ENCODE results near the gene OTOF. TPM values are rescaled to one million over a fixed set of nuclear protein-coding genes. Genes with fewer than 3 reads are reported as not detected.

Gene OTOF
- total and polyA plus RNA-seq, 2 of the 13 experiments (the other 11 are each of a cell fraction or from before 2014, with no cell fraction given) = 0.04 TPM; not detected in 1

GRCh38 chr2:26483516-26483915, 5.6 kb upstream of the OTOF start:
- peaks cover 0 to 44% of the 10 kb centered on the region in 2 experiments; a peak in 3 of 5 replicates for H3K27me3 ChIP-seq (ENCODE audit: control insufficient read depth in 1 of 2, insufficient read depth in 2 of 2, low read length in 2 of 2)
- no TSS peak for BruUV-seq (replicated peaks)
- no peaks in the 10 kb centered on the region for H3K9me3 ChIP-seq (ENCODE audit: low read length)
- TF ChIP-seq CREM (IDR thresholded peaks at IDR 0.05) = no peak
- no peak for TF ChIP-seq CREM (CRISPR knock-in tag; IDR thresholded peaks at IDR 0.05)
- TF ChIP-seq EHMT2 (IDR thresholded peaks at IDR 0.05; ENCODE audit: borderline replicate concordance, low read depth, low read length) = no peak
- TF ChIP-seq, protein P1, sequence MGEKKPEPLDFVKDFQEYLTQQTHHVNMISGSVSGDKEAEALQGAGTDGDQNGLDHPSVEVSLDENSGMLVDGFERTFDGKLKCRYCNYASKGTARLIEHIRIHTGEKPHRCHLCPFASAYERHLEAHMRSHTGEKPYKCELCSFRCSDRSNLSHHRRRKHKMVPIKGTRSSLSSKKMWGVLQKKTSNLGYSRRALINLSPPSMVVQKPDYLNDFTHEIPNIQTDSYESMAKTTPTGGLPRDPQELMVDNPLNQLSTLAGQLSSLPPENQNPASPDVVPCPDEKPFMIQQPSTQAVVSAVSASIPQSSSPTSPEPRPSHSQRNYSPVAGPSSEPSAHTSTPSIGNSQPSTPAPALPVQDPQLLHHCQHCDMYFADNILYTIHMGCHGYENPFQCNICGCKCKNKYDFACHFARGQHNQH (CRISPR knock-in tag; IDR thresholded peaks at IDR 0.05) = no peak
- TF ChIP-seq ZNF234 (CRISPR knock-in tag; conservative IDR thresholded peaks at IDR 0.05) = no peak
- no peak for TF ChIP-seq YEATS4 (CRISPR knock-in tag; IDR thresholded peaks at IDR 0.05; ENCODE audit: borderline replicate concordance)
- TF ChIP-seq, protein P2, sequence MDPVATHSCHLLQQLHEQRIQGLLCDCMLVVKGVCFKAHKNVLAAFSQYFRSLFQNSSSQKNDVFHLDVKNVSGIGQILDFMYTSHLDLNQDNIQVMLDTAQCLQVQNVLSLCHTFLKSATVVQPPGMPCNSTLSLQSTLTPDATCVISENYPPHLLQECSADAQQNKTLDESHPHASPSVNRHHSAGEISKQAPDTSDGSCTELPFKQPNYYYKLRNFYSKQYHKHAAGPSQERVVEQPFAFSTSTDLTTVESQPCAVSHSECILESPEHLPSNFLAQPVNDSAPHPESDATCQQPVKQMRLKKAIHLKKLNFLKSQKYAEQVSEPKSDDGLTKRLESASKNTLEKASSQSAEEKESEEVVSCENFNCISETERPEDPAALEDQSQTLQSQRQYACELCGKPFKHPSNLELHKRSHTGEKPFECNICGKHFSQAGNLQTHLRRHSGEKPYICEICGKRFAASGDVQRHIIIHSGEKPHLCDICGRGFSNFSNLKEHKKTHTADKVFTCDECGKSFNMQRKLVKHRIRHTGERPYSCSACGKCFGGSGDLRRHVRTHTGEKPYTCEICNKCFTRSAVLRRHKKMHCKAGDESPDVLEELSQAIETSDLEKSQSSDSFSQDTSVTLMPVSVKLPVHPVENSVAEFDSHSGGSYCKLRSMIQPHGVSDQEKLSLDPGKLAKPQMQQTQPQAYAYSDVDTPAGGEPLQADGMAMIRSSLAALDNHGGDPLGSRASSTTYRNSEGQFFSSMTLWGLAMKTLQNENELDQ (CRISPR knock-in tag; IDR thresholded peaks at IDR 0.05; ENCODE audit: borderline replicate concordance) = no peak
- TF ChIP-seq POLR2AphosphoS5 (IDR thresholded peaks at IDR 0.05; ENCODE audit: low read depth, low read length) = no peak
- TF ChIP-seq ZNF430 (CRISPR knock-in tag; IDR thresholded peaks at IDR 0.05) = no peak
- intact Hi-C loops (cut with micrococcal nuclease; ENCODE audit: unreplicated experiment) = no loop called here
- no peak overlapping the region for H3K9ac ChIP-seq (ENCODE audit: insufficient read depth, low read depth, low read length)
- FAIRE-seq = no peak
- H4K20me1 ChIP-seq (ENCODE audit: insufficient read depth, low read length) = no peaks in the 10 kb centered on the region
- no peak overlapping the region for H3K4me2 ChIP-seq (ENCODE audit: low read depth, low read length)
- peaks cover 40% of the 10 kb centered on the region for H3K4me1 ChIP-seq (ENCODE audit: insufficient read depth, low read length)
- no peak overlapping the region for H3K27ac ChIP-seq (ENCODE audit: extremely low read length, insufficient read depth, low read length)
- in situ Hi-C loops (cut with HindIII; ENCODE audit: extremely low pct_ligation_motif_present, low pct_unique_long_range_greater_than_20kb) = no loop called here
- no peaks in the 10 kb centered on the region for H3K79me2 ChIP-seq (ENCODE audit: insufficient read depth, low read length)
- H2AFZ ChIP-seq (ENCODE audit: low read length) = no peak overlapping the region
- H3K4me3 ChIP-seq (replicated peaks in 1 of 3; ENCODE audit: insufficient read depth in 1 of 3, low read depth in 2 of 3, low read length in 3 of 3) = no peak overlapping the region
- DNase-seq (ENCODE audit: low spot score) = no peak
- POLR2A ChIA-PET = no interaction called here
- H3K36me3 ChIP-seq (replicated peaks in 1 of 2; ENCODE audit: control insufficient read depth in 1 of 2, insufficient read depth in 2 of 2, low read length in 2 of 2) = no peaks in the 10 kb centered on the region
- ATAC-seq = no peak
- WGBS (ENCODE audit: low lambda C conversion rate) = 42% methylated on average over 10 of the region's 11 CpGs
- CTCF ChIA-PET (ENCODE audit: low intra/inter-chr PET ratio, low total read pairs) = no interaction called here

Data from HepG2 (cell line).